Cardiac fibroblast (primary cell): ENCODE data around the gene ZNF576.

ENCODE experiments used
- DNase-seq, 2 donors: peaks; one replicate each; pipeline versions ENCODE4 v3.0.0 to v3.0.0-alpha.2; 2010; ENCODE audit warnings: low read depth in 2 of 2
- H3K4me3 ChIP-seq, 2 donors: replicated peaks in 1 of 2; 1 replicate in 1 of 2; 2 replicates in 1 of 2; pipeline ENCODE4 v1.5.1; 2011; ENCODE audit warnings: low read depth in 2 of 2, low read length in 2 of 2, mild to moderate bottlenecking in 2 of 2, moderate library complexity in 1 of 2
- CTCF ChIP-seq: IDR thresholded peaks from one replicate; pipeline ENCODE4 v1.5.1; 2011; ENCODE audit warnings: low read depth, mild to moderate bottlenecking, low read length, inconsistent platforms

The ZNF576 gene

GRCh38 chr19:43563816-43564457, 32.5 kb upstream of the ZNF576 start:
- DNase-seq: no peak
- TF ChIP-seq CTCF: no peak
- H3K4me3 ChIP-seq: no peak overlapping the region

- no peak for TF ChIP-seq CTCF
- DNase-seq: peak in 1 of 2 donors; percentile 15
- H3K4me3 ChIP-seq: no peak overlapping the region
Measured at GRCh38 chr19:43564800-43565199, 31.6 kb upstream of the ZNF576 start.

- DNase-seq: no peak
- no peak overlapping the region for H3K4me3 ChIP-seq
- TF ChIP-seq CTCF: no peak
Measured at GRCh38 chr19:43569657-43570056, 26.7 kb upstream of the ZNF576 start.

- TF ChIP-seq CTCF: no peak
- DNase-seq: no peak
- H3K4me3 ChIP-seq: no peak overlapping the region
Measured at GRCh38 chr19:43570174-43570791, 26.1 kb upstream of the ZNF576 start.

- TF ChIP-seq CTCF: no peak
- DNase-seq: no peak
- H3K4me3 ChIP-seq: no peak overlapping the region
Measured at GRCh38 chr19:43572171-43572588, 24.2 kb upstream of the ZNF576 start.

- peak; percentile 21 to 57 for DNase-seq
- H3K4me3 ChIP-seq: peak overlapping the region; percentile 83 to 90
- TF ChIP-seq CTCF: no peak
Measured at GRCh38 chr19:43574424-43575155, 21.8 kb upstream of the ZNF576 start.
